ENCODE measurements around the gene PDGFD. TPM values are rescaled to one million over a fixed set of nuclear protein-coding genes. Genes with fewer than 3 reads are reported as not detected.

Gene PDGFD
- total and polyA plus RNA-seq, 12 donors, result 6.0 to 17.5 (median 10.7) TPM

GRCh38 chr11:103924166-103925013 is 239.6 kb downstream of the PDGFD start:
- DNase-seq (no peak), ATAC-seq (peak in 1 of 8 donors; percentile 45)
- intact Hi-C loops (cut with DNase I), result loop anchor here in 5 of 10 donors (1.0 to 10.0 kb wide), 4 partner anchors 188 to 240 kb away; no protein-coding TSS in a partner anchor
- Histone ChIP-seq H3K4me1 (peaks cover 0 to 13% (median 6%) of the 10 kb centered on the region in 9 donors), H3K9me3 (no peaks in the 10 kb centered on the region), H3K4me3 (no peak overlapping the region), H3K27me3 (no peaks in the 10 kb centered on the region), H3K27ac (no peak overlapping the region), H3K36me3 (no peaks in the 10 kb centered on the region)
- 92 to 95% methylated on average over 5 of the region's 5 CpGs for WGBS, 2 donors
- no peak for TF ChIP-seq CTCF (IDR thresholded peaks at IDR 0.05)

- Histone ChIP-seq H3K27ac (no peak overlapping the region), H3K4me3 (no peak overlapping the region), H3K36me3 (no peaks in the 10 kb centered on the region), H3K27me3 (no peaks in the 10 kb centered on the region), H3K4me1 (peaks cover 0 to 13% (median 6%) of the 10 kb centered on the region in 9 donors), H3K9me3 (no peaks in the 10 kb centered on the region)
- intact Hi-C loops (cut with DNase I), result loop anchor here in 4 of 10 donors (10.0 kb wide), 2 partner anchors 231 to 239 kb away; no protein-coding TSS in a partner anchor
- no peak for TF ChIP-seq CTCF (IDR thresholded peaks at IDR 0.05)
- DNase-seq (no peak), ATAC-seq (peak in 1 of 8 donors; percentile 37)
These were observed 240.5 kb downstream of the PDGFD start for GRCh38 chr11:103923451-103923931.

GRCh38 chr11:103920933-103921332 is 243.0 kb downstream of the PDGFD start:
- no peak overlapping the region for H3K4me3 ChIP-seq
- intact Hi-C loops (cut with DNase I), result loop anchor here in 4 of 10 donors (10.0 kb wide), 2 partner anchors 234 to 236 kb away; no protein-coding TSS in a partner anchor
- H3K4me1 ChIP-seq, result peaks cover 0 to 13% (median 6%) of the 10 kb centered on the region in 9 donors
- no peak overlapping the region for H3K27ac ChIP-seq
- no peak for ATAC-seq
- no peak for TF ChIP-seq CTCF (IDR thresholded peaks at IDR 0.05)
- H3K9me3 ChIP-seq, result peaks cover 0 to 7% (median 0%) of the 10 kb centered on the region in 11 donors
- no peaks in the 10 kb centered on the region for H3K36me3 ChIP-seq
- DNase-seq, result no peak
- H3K27me3 ChIP-seq, result no peaks in the 10 kb centered on the region

- no peak for TF ChIP-seq CTCF (IDR thresholded peaks at IDR 0.05)
- no peak overlapping the region for H3K27ac ChIP-seq
- DNase-seq (no peak), ATAC-seq (no peak)
- no peaks in the 10 kb centered on the region for H3K27me3 ChIP-seq
- WGBS, 2 donors, result 86 to 94% methylated on average over 1 of the region's 1 CpG
- H3K36me3 ChIP-seq, result peaks cover 0 to 3% (median 0%) of the 10 kb centered on the region in 9 donors
- H3K4me1 ChIP-seq, result peaks cover 0 to 13% (median 6%) of the 10 kb centered on the region in 9 donors
- peaks cover 0 to 12% (median 0%) of the 10 kb centered on the region in 11 donors for H3K9me3 ChIP-seq
- H3K4me3 ChIP-seq, result no peak overlapping the region
- intact Hi-C loops (cut with DNase I), result loop anchor here in 4 of 10 donors (10.0 kb wide), 2 partner anchors 234 to 236 kb away; no protein-coding TSS in a partner anchor
These were observed 243.5 kb downstream of the PDGFD start for GRCh38 chr11:103920449-103920848.

All from heart right ventricle (tissue), 16 donors.